H1 (cell line): ENCODE results near the gene AANAT. TPM values are rescaled to one million over a fixed set of nuclear protein-coding genes. Genes with fewer than 3 reads are reported as not detected.

ENCODE experiments used
- CTCF ChIA-PET: fragments of 300-600 bp; sonication (Branson Sonifier 250); formaldehyde crosslinking; loops from one replicate; lab custom pipeline; 2021; ENCODE audit not compliant: partially characterized antibody; lab: Charles Lee
- POLR2A ChIA-PET: fragments of 300-600 bp; sonication (Branson Sonifier 250); formaldehyde crosslinking; loops from one replicate; lab custom pipeline; 2021; ENCODE audit warnings: inconsistent platforms; ENCODE audit not compliant: partially characterized antibody; lab: Charles Lee
- DNase-seq, 2 experiments: peaks; one replicate each; pipeline versions ENCODE4 v3.0.0 to v3.0.0-alpha.2; 2010 to 2022; ENCODE audit warnings: low spot score in 2 of 2, low read depth in 1 of 2, mixed read lengths in 1 of 2
- FAIRE-seq: peaks from 2 replicates; lab custom pipeline; 2011; peaks lifted over from hg19 to GRCh38; lab: Jason Lieb, UNC
- H2AFZ ChIP-seq: 2 replicates; pipeline ENCODE4 v1.8.1; 2012; ENCODE audit warnings: low read length, inconsistent platforms
- H2AK5ac ChIP-seq: 2 replicates; pipeline ENCODE4 v1.6.1; 2013; ENCODE audit warnings: low read depth, low read length
- H2BK120ac ChIP-seq: replicated peaks from 2 replicates; pipeline ENCODE3; 2013; ENCODE audit warnings: low read depth, low read length, inconsistent platforms
- H2BK12ac ChIP-seq: 2 replicates; pipeline ENCODE4 v1.6.1; 2013; ENCODE audit warnings: low read depth, low read length
- H2BK15ac ChIP-seq: 2 replicates; pipeline ENCODE4 v1.6.1; 2013; ENCODE audit warnings: low read length
- H2BK20ac ChIP-seq: 2 replicates; pipeline ENCODE4 v1.6.1; 2013; ENCODE audit warnings: low read length
- H2BK5ac ChIP-seq: 2 replicates; pipeline ENCODE4 v1.6.1; 2013; ENCODE audit warnings: low read depth, low read length
- H3K14ac ChIP-seq: 2 replicates; pipeline ENCODE4 v1.6.1; 2013; ENCODE audit warnings: inconsistent platforms; ENCODE audit not compliant: insufficient read length
- H3K18ac ChIP-seq: 2 replicates; pipeline ENCODE4 v1.6.1; 2013; ENCODE audit warnings: low read length; ENCODE audit errors: extremely low read depth
- H3K23ac ChIP-seq: 2 replicates; pipeline ENCODE4 v1.6.1; 2013; ENCODE audit warnings: inconsistent platforms; ENCODE audit not compliant: insufficient read length
- H3K23me2 ChIP-seq: 2 replicates; pipeline ENCODE4 v1.6.1; 2013; ENCODE audit warnings: low read depth, low read length
- H3K27ac ChIP-seq: 2 replicates; pipeline ENCODE4 v1.6.1; 2011; ENCODE audit warnings: low read depth, low read length, inconsistent platforms
- H3K27me3 ChIP-seq, 4 experiments: replicated peaks in 1 of 4; 1 replicate in 1 of 4; 2 replicates in 3 of 4; pipeline versions ENCODE4 v1.6.1 to v1.8.1; 2011 to 2013; ENCODE audit warnings: low read length in 3 of 4, mild to moderate bottlenecking in 3 of 4, inconsistent platforms in 2 of 4, mixed read lengths in 2 of 4, moderate library complexity in 1 of 4; ENCODE audit not compliant: control insufficient read depth in 3 of 4, insufficient read depth in 3 of 4; ENCODE audit errors: extremely low read depth in 1 of 4
- H3K36me3 ChIP-seq, 4 experiments: 2 replicates each; pipeline versions ENCODE4 v1.6.1 to v1.8.1; 2011 to 2013; ENCODE audit warnings: mild to moderate bottlenecking in 4 of 4, low read length in 3 of 4, moderate library complexity in 2 of 4, control low read depth in 1 of 4, inconsistent platforms in 1 of 4; ENCODE audit not compliant: insufficient read depth in 4 of 4, control insufficient read depth in 2 of 4
- H3K4ac ChIP-seq: replicated peaks from 2 replicates; pipeline ENCODE3; 2013; ENCODE audit warnings: low read length, low read depth, mixed read lengths, inconsistent platforms; ENCODE audit not compliant: insufficient read length
- H3K4me1 ChIP-seq, 4 experiments: replicated peaks in 1 of 4; 1 replicate in 1 of 4; 2 replicates in 3 of 4; pipeline versions ENCODE4 v1.6.1 to v1.8.1; 2011 to 2013; ENCODE audit warnings: low read length in 3 of 4, inconsistent platforms in 2 of 4, mixed read lengths in 1 of 4; ENCODE audit not compliant: insufficient read depth in 4 of 4, control insufficient read depth in 3 of 4
- H3K4me2 ChIP-seq, 2 experiments: 2 replicates each; pipeline versions ENCODE4 v1.6.1 to v1.8.1; 2011 to 2013; ENCODE audit warnings: low read depth in 2 of 2, low read length in 2 of 2, control low read depth in 1 of 2, inconsistent platforms in 1 of 2, mild to moderate bottlenecking in 1 of 2; ENCODE audit not compliant: insufficient read depth in 1 of 2
- H3K4me3 ChIP-seq, 4 experiments: fragments of 200-600, 300-600 bp in 1 of 4; sonication (generic), shearing (Covaris generic), sonication (Bioruptor Twin) in 1 of 4; 2 replicates each; pipeline versions ENCODE4 v1.5.1 to v1.8.1; 2011 to 2016; ENCODE audit warnings: low read length in 4 of 4, low read depth in 3 of 4, control low read depth in 2 of 4, inconsistent platforms in 2 of 4, mild to moderate bottlenecking in 2 of 4, mixed read lengths in 1 of 4, moderate library complexity in 1 of 4; ENCODE audit not compliant: insufficient read depth in 2 of 4; ENCODE audit errors: extremely low read depth in 1 of 4
- H3K56ac ChIP-seq: replicated peaks from 2 replicates; pipeline ENCODE3; 2013; ENCODE audit warnings: low read depth, mild to moderate bottlenecking, mixed read lengths, low read length, inconsistent platforms; ENCODE audit not compliant: insufficient read length
- H3K79me1 ChIP-seq: 2 replicates; pipeline ENCODE4 v1.6.1; 2013; ENCODE audit warnings: low read depth, low read length, control low read depth
- H3K79me2 ChIP-seq, 2 experiments: 2 replicates each; pipeline versions ENCODE4 v1.6.1 to v1.8.1; 2012 to 2013; ENCODE audit warnings: low read length in 2 of 2, mild to moderate bottlenecking in 2 of 2, inconsistent platforms in 1 of 2; ENCODE audit not compliant: insufficient read depth in 2 of 2, control insufficient read depth in 1 of 2
- H3K9ac ChIP-seq, 4 experiments: replicated peaks in 1 of 4; 1 replicate in 1 of 4; 2 replicates in 3 of 4; pipeline versions ENCODE4 v1.6.1 to v1.8.1; 2011 to 2013; ENCODE audit warnings: low read depth in 3 of 4, low read length in 3 of 4, control low read depth in 2 of 4, mild to moderate bottlenecking in 2 of 4, moderate library complexity in 2 of 4, inconsistent platforms in 1 of 4; ENCODE audit errors: extremely low read depth in 1 of 4
- H3K9me3 ChIP-seq, 2 experiments: 2 replicates each; pipeline versions ENCODE4 v1.6.1 to v1.8.1; 2012 to 2013; ENCODE audit warnings: mild to moderate bottlenecking in 2 of 2, moderate library complexity in 2 of 2, control low read depth in 1 of 2, inconsistent platforms in 1 of 2, low read depth in 1 of 2, low read length in 1 of 2, mixed read lengths in 1 of 2; ENCODE audit not compliant: insufficient read depth in 2 of 2
- H4K20me1 ChIP-seq, 2 experiments: replicated peaks in 1 of 2; 2 replicates each; pipeline versions ENCODE3 to v1.8.1; 2011 to 2013; ENCODE audit warnings: inconsistent platforms in 2 of 2, low read length in 2 of 2, mild to moderate bottlenecking in 1 of 2; ENCODE audit not compliant: insufficient read depth in 2 of 2, control insufficient read depth in 1 of 2
- H4K5ac ChIP-seq: 2 replicates; pipeline ENCODE4 v1.6.1; 2013; ENCODE audit warnings: low read length, low read depth, mixed read lengths, inconsistent platforms; ENCODE audit not compliant: insufficient read length
- H4K8ac ChIP-seq: 2 replicates; pipeline ENCODE4 v1.8.0; 2013; ENCODE audit warnings: mild to moderate bottlenecking, moderate library complexity, low read length, inconsistent platforms; ENCODE audit not compliant: insufficient read depth; ENCODE audit errors: extremely low read depth
- H4K91ac ChIP-seq: replicated peaks from 2 replicates; pipeline ENCODE3; 2013; ENCODE audit warnings: low read length, mixed read lengths, inconsistent platforms; ENCODE audit not compliant: insufficient read length
- EP300 ChIP-seq, 2 experiments: IDR thresholded peaks; 1 replicate in 1 of 2; 2 replicates in 1 of 2; pipeline ENCODE4 v1.6.1; 2011 to 2012; ENCODE audit warnings: low read depth in 2 of 2, low read length in 2 of 2, mild to moderate bottlenecking in 2 of 2, borderline replicate concordance in 1 of 2, inconsistent platforms in 1 of 2, moderate library complexity in 1 of 2
- KDM1A ChIP-seq: fragments of 200-600, 300-600 bp; sonication (generic); IDR thresholded peaks from 2 replicates; pipeline ENCODE4 v1.7.1; 2016; ENCODE audit warnings: mild to moderate bottlenecking, low read length, borderline replicate concordance
- WGBS, 2 experiments: shearing (Covaris generic) in 1 of 2; methylation state at CpG; one replicate each; pipeline versions ENCODE4 v1.1.6 to v1.1.7; 2013 to 2015; ENCODE audit warnings: low lambda C conversion rate in 2 of 2, mixed read lengths in 2 of 2, inconsistent platforms in 1 of 2, low coverage in 1 of 2, missing lambda C conversion rate in 1 of 2; ENCODE audit not compliant: insufficient replicate concordance in 2 of 2, insufficient coverage in 1 of 2, insufficient read length in 1 of 2; ENCODE audit errors: extremely low coverage in 1 of 2, missing lambda C conversion rate in 1 of 2; 5-methylcytosine and 5-hydroxymethylcytosine counted together
- polyA plus RNA-seq, 7 experiments: library from polyadenylated mRNA; depleted of rRNA in 3 of 7; stranded (reverse) in 5 of 7; unstranded in 2 of 7; fragments of >200 nt in 5 of 7; fragments of 200-250 nt in 2 of 7; gene quantifications; 1 replicate in 5 of 7; 2 replicates in 1 of 7; 4 replicates in 1 of 7; pipeline versions ENCODE4 v1.2.1 to v1.2.3, GENCODE V29; 2011 to 2013; ENCODE audit warnings: missing spikeins in 2 of 7, mixed read lengths in 2 of 7
- total RNA-seq: library from RNA; stranded (reverse); fragmentation: NEBNext Ultra II Directional; extraction: Animal tissue kit (Norgen Biotek cat#: 25700); gene quantifications from 2 replicates; pipeline ENCODE4 v1.2.1, GENCODE V29; 2021

The AANAT gene
- total and polyA plus RNA-seq, 2 of the 8 experiments (the other 6 are each of a cell fraction or from before 2014, with no cell fraction given) = 0.53 TPM; not detected in 1

GRCh38 chr17:76502341-76503211 lies 35.2 kb downstream of the AANAT start:
- FAIRE-seq = no peak
- Histone ChIP-seq H2BK12ac (peak overlapping the region; percentile 39; the same call in 1 of the 2 replicates), H2BK120ac (no peak overlapping the region), H4K5ac (no peak overlapping the region), H3K9me3 (no peaks in the 10 kb centered on the region), H3K4me2 (peak overlapping the region in 1 of 2 experiments; percentile 85; a peak in 1 of 4 replicates), H3K4ac (no peak overlapping the region), H3K79me2 (peaks cover 0 to 6% of the 10 kb centered on the region in 2 experiments; a peak in 2 of 4 replicates), H3K27me3 (peaks cover 0 to 6% (median 4%) of the 10 kb centered on the region in 4 experiments; a peak in 5 of 7 replicates), H4K20me1 (peaks cover 3 to 10% of the 10 kb centered on the region in 2 experiments), H3K23ac (no peak overlapping the region), H2AFZ (no peak overlapping the region), H4K91ac (no peak overlapping the region), H3K18ac (peak overlapping the region; percentile 32), H3K4me3 (no peak overlapping the region), H2BK20ac (peak overlapping the region; percentile 93; the same call in 1 of the 2 replicates), H3K9ac (no peak overlapping the region), H3K36me3 (no peaks in the 10 kb centered on the region), H2BK15ac (0 out of 2 replicates have a peak overlapping the region, but pooled peaks have one; percentile 95), H3K4me1 (peaks cover 11 to 38% (median 29%) of the 10 kb centered on the region in 4 experiments), H3K14ac (no peak overlapping the region), H3K56ac (no peak overlapping the region), H3K27ac (no peak overlapping the region), H3K23me2 (peaks cover 7% of the 10 kb centered on the region; the same call in 1 of the 2 replicates), H4K8ac (no peak overlapping the region), H2AK5ac (peak overlapping the region; percentile 8; the same call in 1 of the 2 replicates), H3K79me1 (peaks cover 3% of the 10 kb centered on the region; the same call in 1 of the 2 replicates), H2BK5ac (no peak overlapping the region)
- no peak for DNase-seq
- WGBS, 2 experiments = 85% methylated on average over 8 of the region's 8 CpGs; no CpG with 5 or more reads in 1 of the 2 experiments
- CTCF ChIA-PET = interaction anchor here (0.9 to 20.2 kb wide), 16 partner anchors 9 to 112 kb away, joined by 3 to 446 read pairs (median 9); partner anchors contain the start of genes AANAT and UBE2O
- POLR2A ChIA-PET = interaction anchor here (0.7 to 3.8 kb wide), 5 partner anchors 36 to 704 kb away, joined by 3 to 15 read pairs (median 3); no protein-coding TSS in a partner anchor
- no peak for TF ChIP-seq EP300 (IDR thresholded peaks at IDR 0.05; ENCODE audit: borderline replicate concordance in 1 of 2, low read depth in 2 of 2, low read length in 2 of 2)
- TF ChIP-seq KDM1A = peak; percentile 70; the same call in 1 of the 2 replicates
